ENCODE data around the gene KNDC1. TPM values are rescaled to one million over a fixed set of nuclear protein-coding genes. Genes with fewer than 3 reads are reported as not detected.

KNDC1 gene
- total RNA-seq, 2 donors from 2014 or later: 6.5 to 9.6 TPM

DNA sequence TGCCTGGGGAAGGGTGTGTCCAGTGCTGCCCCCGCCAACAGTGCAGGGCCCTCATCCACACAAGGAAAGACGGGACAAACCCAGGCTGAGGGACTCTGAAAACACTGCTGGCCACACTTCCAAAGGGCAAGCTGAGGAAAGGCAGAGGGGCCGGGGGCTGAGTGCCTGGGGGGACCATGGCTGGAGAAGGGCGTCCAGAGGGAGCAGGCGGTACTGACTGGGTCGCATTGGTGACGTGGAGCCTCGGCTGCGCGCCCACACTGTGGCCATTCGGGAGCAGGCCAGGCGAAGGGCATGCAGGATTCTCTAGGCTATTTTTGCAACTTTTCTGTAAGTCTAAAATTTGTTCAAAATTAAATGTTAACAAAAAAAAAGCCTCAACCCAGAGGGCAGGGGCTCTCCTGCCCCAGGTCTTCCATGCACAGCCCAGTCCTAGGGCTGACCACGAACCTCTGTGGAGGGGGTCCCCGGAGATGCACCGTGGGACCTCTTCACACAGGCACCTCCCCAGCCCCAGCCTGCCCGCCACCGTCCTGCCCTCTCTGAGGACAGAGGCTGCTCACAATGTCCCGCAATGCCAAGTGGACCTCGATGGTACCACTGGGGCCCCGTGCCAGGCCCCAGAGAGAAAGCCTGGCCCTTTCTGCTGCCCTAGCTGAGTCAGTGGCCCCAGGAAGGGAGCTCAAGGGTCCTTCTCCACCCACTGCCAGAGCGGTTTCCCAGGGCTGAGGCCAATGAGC lies 106.2 kb downstream of the KNDC1 start:
- H3K36me3 Mint-ChIP-seq (ENCODE audit: low read depth): no peaks in the 10 kb centered on the region
- H3K27me3 Mint-ChIP-seq (ENCODE audit: insufficient read depth): peaks cover 26% of the 10 kb centered on the region
- peaks cover 2% of the 10 kb centered on the region for H3K4me1 ChIP-seq (ENCODE audit: control insufficient read depth, insufficient read depth, low read length)
- peaks cover 16% of the 10 kb centered on the region for H3K27me3 ChIP-seq (ENCODE audit: control insufficient read depth, insufficient read depth, low read length, poor library complexity, severe bottlenecking)
- H3K4me3 ChIP-seq (ENCODE audit: low read length): no peak overlapping the region
- no peaks in the 10 kb centered on the region for H3K9me3 ChIP-seq (ENCODE audit: control insufficient read depth, low read length)
- H3K4me3 Mint-ChIP-seq: no peak overlapping the region
- H3K9ac ChIP-seq (ENCODE audit: extremely low read depth, low read length, poor library complexity, severe bottlenecking): no peak overlapping the region
- WGBS, 2 experiments (ENCODE audit: insufficient coverage in 1 of 2, insufficient read length in 1 of 2): 93 to 100% methylated on average over 11 to 21 of the region's 21 CpGs
- H3K4me1 Mint-ChIP-seq: no peaks in the 10 kb centered on the region
- TF ChIP-seq CTCF (conservative IDR thresholded peaks at IDR 0.05): no peak
- DNase-seq: no peak
- H3K27ac ChIP-seq (ENCODE audit: low read depth, low read length): no peak overlapping the region
- H3K9me3 Mint-ChIP-seq: no peaks in the 10 kb centered on the region
- H3K36me3 ChIP-seq (ENCODE audit: control insufficient read depth, insufficient read depth, low read length): no peaks in the 10 kb centered on the region
- H3K27ac Mint-ChIP-seq: no peak overlapping the region

DNA sequence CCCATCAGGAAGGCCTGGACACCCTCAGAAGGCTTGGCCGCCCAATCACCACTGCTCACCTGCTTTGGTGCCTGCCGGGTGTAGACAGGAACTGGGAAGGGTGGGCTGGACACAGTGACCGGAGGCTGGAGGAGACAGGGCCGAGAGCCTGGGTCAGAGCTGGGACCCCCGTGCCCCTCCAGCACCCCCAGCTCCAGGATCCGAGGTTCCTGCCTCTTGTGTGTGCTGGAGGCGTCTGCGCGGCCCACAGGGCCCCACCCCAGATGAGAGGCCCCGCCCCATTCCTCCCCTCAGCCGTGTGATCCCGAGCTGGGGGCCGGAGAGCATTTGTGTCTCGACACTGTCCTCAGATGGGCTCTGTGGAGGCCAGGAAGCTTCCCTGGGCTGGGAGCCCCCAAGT lies 107.3 kb downstream of the KNDC1 start:
- H3K27ac ChIP-seq (ENCODE audit: low read depth, low read length): no peak overlapping the region
- H3K4me1 ChIP-seq (ENCODE audit: control insufficient read depth, insufficient read depth, low read length): no peaks in the 10 kb centered on the region
- H3K4me1 Mint-ChIP-seq: no peaks in the 10 kb centered on the region
- no peak overlapping the region for H3K27ac Mint-ChIP-seq
- peaks cover 23% of the 10 kb centered on the region for H3K27me3 Mint-ChIP-seq (ENCODE audit: insufficient read depth)
- WGBS, 2 experiments (ENCODE audit: insufficient coverage in 1 of 2, insufficient read length in 1 of 2): 93 to 96% methylated on average over 6 to 14 of the region's 14 CpGs
- no peaks in the 10 kb centered on the region for H3K36me3 Mint-ChIP-seq (ENCODE audit: low read depth)
- H3K9me3 Mint-ChIP-seq: no peaks in the 10 kb centered on the region
- no peak overlapping the region for H3K9ac ChIP-seq (ENCODE audit: extremely low read depth, low read length, poor library complexity, severe bottlenecking)
- no peaks in the 10 kb centered on the region for H3K9me3 ChIP-seq (ENCODE audit: control insufficient read depth, low read length)
- H3K27me3 ChIP-seq (ENCODE audit: control insufficient read depth, insufficient read depth, low read length, poor library complexity, severe bottlenecking): peaks cover 14% of the 10 kb centered on the region
- no peak overlapping the region for H3K4me3 ChIP-seq (ENCODE audit: low read length)
- no peak for TF ChIP-seq CTCF (conservative IDR thresholded peaks at IDR 0.05)
- H3K4me3 Mint-ChIP-seq: no peak overlapping the region
- no peaks in the 10 kb centered on the region for H3K36me3 ChIP-seq (ENCODE audit: control insufficient read depth, insufficient read depth, low read length)
- no peak for DNase-seq

DNA sequence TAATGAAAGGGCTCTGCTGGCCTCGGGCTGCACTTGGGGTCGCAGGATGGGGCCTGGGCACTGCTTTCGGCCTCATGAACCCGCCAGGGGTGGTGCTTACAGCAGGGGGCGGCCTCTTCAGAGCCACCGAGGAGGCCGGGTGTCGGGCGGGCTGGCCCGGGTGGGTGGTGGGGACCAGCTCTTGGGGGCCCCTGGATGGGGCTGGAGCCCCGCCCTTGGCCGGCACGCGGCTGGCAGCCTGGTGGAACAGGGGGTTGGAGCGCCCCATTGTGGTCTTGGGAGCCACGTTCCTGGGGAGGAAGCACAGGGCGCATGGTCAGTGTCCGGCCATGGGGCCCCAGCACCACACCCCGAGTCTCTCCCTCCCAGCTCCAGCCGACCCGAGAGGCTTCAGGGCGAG lies 107.8 kb downstream of the KNDC1 start:
- WGBS, 2 experiments (ENCODE audit: insufficient coverage in 1 of 2, insufficient read length in 1 of 2): 89 to 94% methylated on average over 12 to 22 of the region's 22 CpGs
- Mint-ChIP-seq H3K9me3 (no peaks in the 10 kb centered on the region), H3K4me3 (no peak overlapping the region), H3K4me1 (no peaks in the 10 kb centered on the region), H3K27ac (no peak overlapping the region), H3K27me3 (ENCODE audit: insufficient read depth) (peaks cover 18% of the 10 kb centered on the region), H3K36me3 (ENCODE audit: low read depth) (no peaks in the 10 kb centered on the region)
- Histone ChIP-seq H3K27ac (ENCODE audit: low read depth, low read length) (no peak overlapping the region), H3K9ac (ENCODE audit: extremely low read depth, low read length, poor library complexity, severe bottlenecking) (no peak overlapping the region), H3K9me3 (ENCODE audit: control insufficient read depth, low read length) (no peaks in the 10 kb centered on the region), H3K36me3 (ENCODE audit: control insufficient read depth, insufficient read depth, low read length) (no peaks in the 10 kb centered on the region), H3K4me1 (ENCODE audit: control insufficient read depth, insufficient read depth, low read length) (no peaks in the 10 kb centered on the region), H3K4me3 (ENCODE audit: low read length) (no peak overlapping the region), H3K27me3 (ENCODE audit: control insufficient read depth, insufficient read depth, low read length, poor library complexity, severe bottlenecking) (peaks cover 9% of the 10 kb centered on the region)
- no peak for DNase-seq
- no peak for TF ChIP-seq CTCF (conservative IDR thresholded peaks at IDR 0.05)
